OCI-LY7 (cell line): Measurements from ENCODE around the gene TBC1D2B. TPM values are rescaled to one million over a fixed set of nuclear protein-coding genes. Genes with fewer than 3 reads are reported as not detected.

Experiments
- BruUV-seq: library from RNA; stranded (reverse); fragments of 400-500 nt; replicated peaks from 2 replicates; lab custom pipeline; 2021; lab: Mats Ljungman, UMichigan
- CTCF ChIA-PET: fragments of 300-600 bp; sonication (Branson Sonifier 250); formaldehyde crosslinking; loops from one replicate; lab custom pipeline; 2022; ENCODE audit warnings: antibody characterized with exemption; ENCODE audit not compliant: unreplicated experiment; lab: Charles Lee
- POLR2A ChIA-PET: fragments of 300-600 bp; sonication (Branson Sonifier 250); formaldehyde crosslinking; loops from one replicate; lab custom pipeline; 2022; ENCODE audit warnings: antibody characterized with exemption; lab: Charles Lee
- DNase-seq: peaks from one replicate; pipeline ENCODE4 v3.0.0-alpha.2; 2015; ENCODE audit warnings: low spot score
- H2AFZ ChIP-seq: fragments of 200-600 bp; sonication (generic), shearing (Covaris generic); 2 replicates; pipeline ENCODE4 v1.6.1; 2014; ENCODE audit warnings: mild to moderate bottlenecking, antibody characterized with exemption, low read length, moderate library complexity
- H3K27ac ChIP-seq: fragments of 200-600 bp; sonication (generic); 2 replicates; pipeline ENCODE4 v1.5.1; 2014; ENCODE audit warnings: mixed run types, low read depth, mild to moderate bottlenecking, moderate library complexity, low read length, inconsistent platforms; ENCODE audit not compliant: poor library complexity, severe bottlenecking
- H3K36me3 ChIP-seq: fragments of 200-600 bp; sonication (generic); 2 replicates; pipeline ENCODE4 v1.6.1; 2014; ENCODE audit warnings: mild to moderate bottlenecking, antibody characterized with exemption, low read length, moderate library complexity, mixed read lengths; ENCODE audit not compliant: insufficient read depth
- H3K4me1 ChIP-seq: fragments of 200-600 bp; sonication (generic); 2 replicates; pipeline ENCODE4 v1.5.1; 2014; ENCODE audit warnings: mild to moderate bottlenecking, low read length; ENCODE audit not compliant: insufficient read depth, poor library complexity, severe bottlenecking
- H3K4me2 ChIP-seq: fragments of 200-600 bp; sonication (generic); 2 replicates; pipeline ENCODE4 v1.6.1; 2014; ENCODE audit warnings: mild to moderate bottlenecking, low read length
- H3K4me3 ChIP-seq: fragments of 200-600 bp; sonication (generic); 2 replicates; pipeline ENCODE4 v1.5.1; 2014; ENCODE audit warnings: mild to moderate bottlenecking, low read depth, low read length; ENCODE audit not compliant: poor library complexity, severe bottlenecking
- H3K79me2 ChIP-seq: fragments of 200-600 bp; sonication (generic); 2 replicates; pipeline ENCODE4 v1.6.1; 2016; ENCODE audit warnings: low read depth, mild to moderate bottlenecking, low read length, moderate library complexity, mixed read lengths; ENCODE audit not compliant: insufficient read depth
- H3K9me2 ChIP-seq: fragments of 200-600 bp; sonication (generic); 2 replicates; pipeline ENCODE4 v1.6.1; 2016; ENCODE audit warnings: mild to moderate bottlenecking, low read length, mixed read lengths; ENCODE audit not compliant: insufficient read depth
- H3K9me3 ChIP-seq: fragments of 200-600 bp; sonication (generic); 2 replicates; pipeline ENCODE4 v1.6.1; 2014; ENCODE audit warnings: mild to moderate bottlenecking, mixed run types, low read length, mixed read lengths
- H4K20me1 ChIP-seq: fragments of 200-600 bp; sonication (generic); 2 replicates; pipeline ENCODE4 v1.6.1; 2014; ENCODE audit warnings: mild to moderate bottlenecking, antibody characterized with exemption, low read length, moderate library complexity, mixed read lengths; ENCODE audit not compliant: insufficient read depth
- CTCF ChIP-seq: fragments of 200-600 bp; sonication (generic); conservative IDR thresholded peaks from 2 replicates; pipeline ENCODE4 v1.5.1; 2014; ENCODE audit warnings: mild to moderate bottlenecking, antibody characterized with exemption, low read length, moderate library complexity, mixed read lengths
- EZH2phosphoT487 ChIP-seq: fragments of 200-600 bp; sonication (generic); IDR thresholded peaks from 2 replicates; pipeline ENCODE4 v1.6.1; 2018; ENCODE audit warnings: low read depth, borderline replicate concordance, mild to moderate bottlenecking, mixed run types, antibody characterized with exemption, low read length, moderate library complexity, mixed read lengths
- intact Hi-C: fragments of 100-400 bp; cut with micrococcal nuclease; formaldehyde crosslinking; loops from one replicate; pipeline ENCODE4 v1.10.0; 2022; ENCODE audit not compliant: unreplicated experiment
- total RNA-seq, 2 experiments: library from RNA; depleted of rRNA in 1 of 2; stranded (reverse); fragments of >200 nt in 1 of 2; shearing (Covaris generic) in 1 of 2; gene quantifications; 2 replicates each; pipeline ENCODE4 v1.2.3, GENCODE V29; 2014 to 2022

The TBC1D2B gene
- total RNA-seq, 2 experiments from 2014 or later, result 30.9 to 41.5 TPM

GRCh38 chr15:78020007-78020406 lies 57.5 kb downstream of the TBC1D2B start:
- TF ChIP-seq CTCF (no peak), EZH2phosphoT487 (no peak)
- intact Hi-C loops, result no loop called here
- ChIA-PET POLR2A (interaction anchor here (1.0 kb wide), 1 partner anchor 14 kb away, joined by 3 read pairs; no protein-coding TSS in a partner anchor), CTCF (no interaction called here)
- Histone ChIP-seq H3K4me2 (no peak overlapping the region), H3K79me2 (no peaks in the 10 kb centered on the region), H3K36me3 (peaks cover 72% of the 10 kb centered on the region), H2AFZ (no peak overlapping the region), H3K9me2 (no peaks in the 10 kb centered on the region), H3K27ac (no peak overlapping the region), H3K4me3 (no peak overlapping the region), H4K20me1 (no peaks in the 10 kb centered on the region), H3K4me1 (no peaks in the 10 kb centered on the region), H3K9me3 (no peaks in the 10 kb centered on the region)
- no TSS peak for BruUV-seq
- no peak for DNase-seq

GRCh38 chr15:78018946-78019644 lies 58.4 kb downstream of the TBC1D2B start:
- no peak overlapping the region for H2AFZ ChIP-seq
- TF ChIP-seq EZH2phosphoT487 (no peak), CTCF (no peak)
- intact Hi-C loops, result no loop called here
- ChIA-PET POLR2A (interaction anchor here (0.5 to 1.0 kb wide), 3 partner anchors 15 to 62 kb away, joined by 3 to 4 read pairs (median 3); no protein-coding TSS in a partner anchor), CTCF (interaction anchor here (0.6 kb wide), 1 partner anchor 28 kb away, joined by 3 read pairs; no protein-coding TSS in a partner anchor)
- no peaks in the 10 kb centered on the region for H3K79me2 ChIP-seq
- no peaks in the 10 kb centered on the region for H3K4me1 ChIP-seq
- no peak overlapping the region for H3K27ac ChIP-seq
- BruUV-seq, result no TSS peak
- no peaks in the 10 kb centered on the region for H3K9me2 ChIP-seq
- H3K4me2 ChIP-seq, result no peak overlapping the region
- no peaks in the 10 kb centered on the region for H4K20me1 ChIP-seq
- peaks cover 69% of the 10 kb centered on the region for H3K36me3 ChIP-seq
- H3K9me3 ChIP-seq, result no peaks in the 10 kb centered on the region
- no peak for DNase-seq
- H3K4me3 ChIP-seq, result no peak overlapping the region

GRCh38 chr15:78018445-78018844 lies 59.1 kb downstream of the TBC1D2B start:
- no peak for DNase-seq
- no peaks in the 10 kb centered on the region for H4K20me1 ChIP-seq
- H3K9me3 ChIP-seq, result no peaks in the 10 kb centered on the region
- no peaks in the 10 kb centered on the region for H3K79me2 ChIP-seq
- CTCF ChIA-PET, result no interaction called here
- H3K27ac ChIP-seq, result no peak overlapping the region
- peaks cover 68% of the 10 kb centered on the region for H3K36me3 ChIP-seq
- intact Hi-C loops, result no loop called here
- no peak overlapping the region for H3K4me3 ChIP-seq
- TF ChIP-seq CTCF (no peak), EZH2phosphoT487 (no peak)
- no peaks in the 10 kb centered on the region for H3K4me1 ChIP-seq
- no peak overlapping the region for H3K4me2 ChIP-seq
- no peaks in the 10 kb centered on the region for H3K9me2 ChIP-seq
- no peak overlapping the region for H2AFZ ChIP-seq
- POLR2A ChIA-PET, result interaction anchor here (0.5 kb wide), 1 partner anchor 39 kb away, joined by 3 read pairs; no protein-coding TSS in a partner anchor
- BruUV-seq, result no TSS peak
